Left renal pelvis (tissue), 4 donors: ENCODE data around the gene FAM156A. TPM values are rescaled to one million over a fixed set of nuclear protein-coding genes. Genes with fewer than 3 reads are reported as not detected.
"Not testable (repeated sequence)": the region's sequence is repeated elsewhere in the genome, so short reads cannot be mapped to it uniquely, and the experiment has no call there.

Experiments used
- DNase-seq, 4 donors: peaks; one replicate each; pipeline ENCODE4 v3.0.0-alpha.2; 2013; ENCODE audit warnings: low read depth in 4 of 4, low spot score in 3 of 4
- polyA plus RNA-seq, 4 donors: library from polyadenylated mRNA; unstranded; fragments of 120-200 nt; gene quantifications; one replicate each; pipeline ENCODE4 v1.2.1, GENCODE V29; 2013; ENCODE audit not compliant: insufficient read length in 4 of 4

FAM156A gene
- polyA plus RNA-seq, 4 donors = 21.5 to 42.1 (median 27.7) TPM

GRCh38 chrX:52967922-52968321, 9.6 kb upstream of the FAM156A start:
- not testable (repeated sequence) for DNase-seq

GRCh38 chrX:52966993-52967738, 8.8 kb upstream of the FAM156A start:
- DNase-seq = not testable (repeated sequence)

- not testable (repeated sequence) for DNase-seq
Observed at GRCh38 chrX:52958961-52959360, 643 bp upstream of the FAM156A start.

- DNase-seq = not testable (repeated sequence)
Observed at GRCh38 chrX:52949884-52950283, 8.4 kb downstream of the FAM156A start.

- DNase-seq = not testable (repeated sequence)
Observed at GRCh38 chrX:52949325-52949724, 9.0 kb downstream of the FAM156A start.

GRCh38 chrX:52948265-52948664, 10.1 kb downstream of the FAM156A start:
- DNase-seq = not testable (repeated sequence)

GRCh38 chrX:52947501-52947900, 10.8 kb downstream of the FAM156A start:
- not testable (repeated sequence) for DNase-seq

GRCh38 chrX:52945838-52946494, 12.4 kb downstream of the FAM156A start:
- DNase-seq = not testable (repeated sequence)

- DNase-seq = not testable (repeated sequence)
Observed at GRCh38 chrX:52941728-52942127, 16.6 kb downstream of the FAM156A start.

- not testable (repeated sequence) for DNase-seq
Observed at GRCh38 chrX:52940704-52941103, 17.6 kb downstream of the FAM156A start.

- not testable (repeated sequence) for DNase-seq
Observed at GRCh38 chrX:52935470-52935784, 22.9 kb downstream of the FAM156A start.

GRCh38 chrX:52934704-52935469, 23.4 kb downstream of the FAM156A start:
- peak; percentile 70 to 83 (median 76) for DNase-seq

- DNase-seq = peak in 1 of 4 donors; percentile 8
Observed at GRCh38 chrX:52933976-52934703, 24.2 kb downstream of the FAM156A start.

GRCh38 chrX:52933213-52933612, 25.1 kb downstream of the FAM156A start:
- DNase-seq = no peak

- not testable (repeated sequence) for DNase-seq
Observed at GRCh38 chrX:52930214-52930613, 28.1 kb downstream of the FAM156A start.

- no peak for DNase-seq
Observed at GRCh38 chrX:52923781-52924241, 34.5 kb downstream of the FAM156A start.

GRCh38 chrX:52914704-52915103, 43.6 kb downstream of the FAM156A start:
- DNase-seq = not testable (repeated sequence)

- not testable (repeated sequence) for DNase-seq
Observed at GRCh38 chrX:52913681-52914080, 44.6 kb downstream of the FAM156A start.

- not testable (repeated sequence) for DNase-seq
Observed at GRCh38 chrX:52909313-52909969, 48.9 kb downstream of the FAM156A start.

- DNase-seq = not testable (repeated sequence)
Observed at GRCh38 chrX:52907900-52908299, 50.4 kb downstream of the FAM156A start.
